ENCODE data around the gene BRINP2. TPM values are rescaled to one million over a fixed set of nuclear protein-coding genes. Genes with fewer than 3 reads are reported as not detected.

The BRINP2 gene
- total and polyA plus RNA-seq, 7 experiments from 2014 or later, result not detected

- Histone ChIP-seq H3K4me3 (ENCODE audit: low read length) (no peak overlapping the region), H3K27ac (ENCODE audit: low read depth, low read length) (no peak overlapping the region), H3K4me1 (ENCODE audit: control insufficient read depth in 2 of 2, insufficient read depth in 2 of 2, low read length in 2 of 2) (no peaks in the 10 kb centered on the region), H3K9me3 (ENCODE audit: control insufficient read depth in 2 of 3, low read length in 3 of 3) (no peaks in the 10 kb centered on the region), H3K36me3 (ENCODE audit: control insufficient read depth in 2 of 3, insufficient read depth in 3 of 3, low read length in 3 of 3) (no peaks in the 10 kb centered on the region), H3K27me3 (ENCODE audit: control insufficient read depth in 2 of 2, insufficient read depth in 2 of 2, low read length in 2 of 2) (no peaks in the 10 kb centered on the region)
- DNase-seq (no peak), ATAC-seq (no peak)
- Mint-ChIP-seq H3K27ac (no peak overlapping the region), H3K4me1 (no peaks in the 10 kb centered on the region), H3K27me3 (peaks cover 0 to 9% (median 0%) of the 10 kb centered on the region in 5 donors), H3K36me3 (peaks cover 0 to 5% (median 0%) of the 10 kb centered on the region in 5 donors), H3K4me3 (no peak overlapping the region), H3K9me3 (peaks cover 0 to 10% (median 2%) of the 10 kb centered on the region in 11 donors)
- intact Hi-C loops (cut with micrococcal nuclease), result no loop called here
- POLR2A ChIA-PET, result no interaction called here
- CTCF ChIA-PET, result no interaction called here
These were observed 19.7 kb downstream of the BRINP2 start for GRCh38 chr1:177190308-177190970.

- Mint-ChIP-seq H3K27me3 (no peaks in the 10 kb centered on the region), H3K9me3 (peaks cover 0 to 25% (median 3%) of the 10 kb centered on the region in 11 donors), H3K4me3 (no peak overlapping the region), H3K36me3 (peaks cover 0 to 5% (median 0%) of the 10 kb centered on the region in 5 donors), H3K27ac (no peak overlapping the region), H3K4me1 (no peaks in the 10 kb centered on the region)
- intact Hi-C loops (cut with micrococcal nuclease), result no loop called here
- DNase-seq (no peak), ATAC-seq (no peak)
- ChIA-PET CTCF (no interaction called here), POLR2A (no interaction called here)
- no peak overlapping the region for H3K27ac ChIP-seq (ENCODE audit: low read depth, low read length)
- no peaks in the 10 kb centered on the region for H3K36me3 ChIP-seq (ENCODE audit: control insufficient read depth in 2 of 3, insufficient read depth in 3 of 3, low read length in 3 of 3)
- no peak overlapping the region for H3K4me3 ChIP-seq (ENCODE audit: low read length)
- no peaks in the 10 kb centered on the region for H3K27me3 ChIP-seq (ENCODE audit: control insufficient read depth in 2 of 2, insufficient read depth in 2 of 2, low read length in 2 of 2)
- no peaks in the 10 kb centered on the region for H3K4me1 ChIP-seq (ENCODE audit: control insufficient read depth in 2 of 2, insufficient read depth in 2 of 2, low read length in 2 of 2)
- H3K9me3 ChIP-seq (ENCODE audit: control insufficient read depth in 2 of 3, low read length in 3 of 3), result no peaks in the 10 kb centered on the region
These were observed 27.5 kb downstream of the BRINP2 start for GRCh38 chr1:177198243-177198642.

GRCh38 chr1:177200290-177200689 lies 29.5 kb downstream of the BRINP2 start:
- DNase-seq (no peak), ATAC-seq (no peak)
- intact Hi-C loops (cut with micrococcal nuclease), result no loop called here
- H3K27ac ChIP-seq (ENCODE audit: low read depth, low read length), result no peak overlapping the region
- H3K4me1 ChIP-seq (ENCODE audit: control insufficient read depth in 2 of 2, insufficient read depth in 2 of 2, low read length in 2 of 2), result no peaks in the 10 kb centered on the region
- H3K9me3 ChIP-seq (ENCODE audit: control insufficient read depth in 2 of 3, low read length in 3 of 3), result no peaks in the 10 kb centered on the region
- H3K4me3 ChIP-seq (ENCODE audit: low read length), result no peak overlapping the region
- Mint-ChIP-seq H3K27me3 (no peaks in the 10 kb centered on the region), H3K9me3 (peaks cover 0 to 29% (median 6%) of the 10 kb centered on the region in 11 donors), H3K4me3 (no peak overlapping the region), H3K4me1 (no peaks in the 10 kb centered on the region), H3K36me3 (no peaks in the 10 kb centered on the region), H3K27ac (no peak overlapping the region)
- no peaks in the 10 kb centered on the region for H3K36me3 ChIP-seq (ENCODE audit: control insufficient read depth in 2 of 3, insufficient read depth in 3 of 3, low read length in 3 of 3)
- H3K27me3 ChIP-seq (ENCODE audit: control insufficient read depth in 2 of 2, insufficient read depth in 2 of 2, low read length in 2 of 2), result no peaks in the 10 kb centered on the region
- ChIA-PET CTCF (no interaction called here), POLR2A (no interaction called here)

- ChIA-PET CTCF (no interaction called here), POLR2A (no interaction called here)
- Mint-ChIP-seq H3K36me3 (no peaks in the 10 kb centered on the region), H3K4me3 (no peak overlapping the region), H3K4me1 (no peaks in the 10 kb centered on the region), H3K27me3 (no peaks in the 10 kb centered on the region), H3K9me3 (peaks cover 0 to 11% (median 2%) of the 10 kb centered on the region in 11 donors), H3K27ac (no peak overlapping the region)
- Histone ChIP-seq H3K36me3 (ENCODE audit: control insufficient read depth in 2 of 3, insufficient read depth in 3 of 3, low read length in 3 of 3) (no peaks in the 10 kb centered on the region), H3K4me3 (ENCODE audit: low read length) (no peak overlapping the region), H3K9me3 (ENCODE audit: control insufficient read depth in 2 of 3, low read length in 3 of 3) (no peaks in the 10 kb centered on the region), H3K27me3 (ENCODE audit: control insufficient read depth in 2 of 2, insufficient read depth in 2 of 2, low read length in 2 of 2) (no peaks in the 10 kb centered on the region), H3K27ac (ENCODE audit: low read depth, low read length) (no peak overlapping the region), H3K4me1 (ENCODE audit: control insufficient read depth in 2 of 2, insufficient read depth in 2 of 2, low read length in 2 of 2) (no peaks in the 10 kb centered on the region)
- intact Hi-C loops (cut with micrococcal nuclease), result no loop called here
- ATAC-seq (no peak), DNase-seq (no peak)
These were observed 36.1 kb downstream of the BRINP2 start for GRCh38 chr1:177206831-177207355.

GRCh38 chr1:177208920-177209319 lies 38.2 kb downstream of the BRINP2 start:
- H3K36me3 Mint-ChIP-seq, result no peaks in the 10 kb centered on the region
- CTCF ChIA-PET, result no interaction called here
- POLR2A ChIA-PET, result no interaction called here
- no peak overlapping the region for H3K4me3 Mint-ChIP-seq
- Histone ChIP-seq H3K27me3 (ENCODE audit: control insufficient read depth in 2 of 2, insufficient read depth in 2 of 2, low read length in 2 of 2) (no peaks in the 10 kb centered on the region), H3K9me3 (ENCODE audit: control insufficient read depth in 2 of 3, low read length in 3 of 3) (no peaks in the 10 kb centered on the region), H3K4me3 (ENCODE audit: low read length) (no peak overlapping the region), H3K27ac (ENCODE audit: low read depth, low read length) (no peak overlapping the region), H3K36me3 (ENCODE audit: control insufficient read depth in 2 of 3, insufficient read depth in 3 of 3, low read length in 3 of 3) (no peaks in the 10 kb centered on the region), H3K4me1 (ENCODE audit: control insufficient read depth in 2 of 2, insufficient read depth in 2 of 2, low read length in 2 of 2) (no peaks in the 10 kb centered on the region)
- H3K27ac Mint-ChIP-seq, result no peak overlapping the region
- no peak for DNase-seq
- H3K9me3 Mint-ChIP-seq, result peaks cover 0 to 8% (median 2%) of the 10 kb centered on the region in 11 donors
- H3K4me1 Mint-ChIP-seq, result no peaks in the 10 kb centered on the region
- no peaks in the 10 kb centered on the region for H3K27me3 Mint-ChIP-seq
- ATAC-seq, result no peak
- intact Hi-C loops (cut with micrococcal nuclease), result no loop called here

GRCh38 chr1:177209357-177209756 lies 38.6 kb downstream of the BRINP2 start:
- Mint-ChIP-seq H3K36me3 (no peaks in the 10 kb centered on the region), H3K27ac (no peak overlapping the region), H3K4me1 (no peaks in the 10 kb centered on the region), H3K4me3 (no peak overlapping the region), H3K27me3 (no peaks in the 10 kb centered on the region), H3K9me3 (peaks cover 0 to 8% (median 0%) of the 10 kb centered on the region in 11 donors)
- ChIA-PET POLR2A (no interaction called here), CTCF (no interaction called here)
- DNase-seq (no peak), ATAC-seq (no peak)
- Histone ChIP-seq H3K27me3 (ENCODE audit: control insufficient read depth in 2 of 2, insufficient read depth in 2 of 2, low read length in 2 of 2) (no peaks in the 10 kb centered on the region), H3K9me3 (ENCODE audit: control insufficient read depth in 2 of 3, low read length in 3 of 3) (no peaks in the 10 kb centered on the region), H3K4me1 (ENCODE audit: control insufficient read depth in 2 of 2, insufficient read depth in 2 of 2, low read length in 2 of 2) (no peaks in the 10 kb centered on the region), H3K27ac (ENCODE audit: low read depth, low read length) (no peak overlapping the region), H3K36me3 (ENCODE audit: control insufficient read depth in 2 of 3, insufficient read depth in 3 of 3, low read length in 3 of 3) (no peaks in the 10 kb centered on the region), H3K4me3 (ENCODE audit: low read length) (no peak overlapping the region)
- intact Hi-C loops (cut with micrococcal nuclease), result no loop called here

GRCh38 chr1:177210071-177210470 lies 39.3 kb downstream of the BRINP2 start:
- DNase-seq (no peak), ATAC-seq (no peak)
- no peak overlapping the region for H3K27ac ChIP-seq (ENCODE audit: low read depth, low read length)
- no peak overlapping the region for H3K27ac Mint-ChIP-seq
- no peaks in the 10 kb centered on the region for H3K27me3 Mint-ChIP-seq
- no peak overlapping the region for H3K4me3 Mint-ChIP-seq
- H3K4me1 ChIP-seq (ENCODE audit: control insufficient read depth in 2 of 2, insufficient read depth in 2 of 2, low read length in 2 of 2), result no peaks in the 10 kb centered on the region
- H3K36me3 ChIP-seq (ENCODE audit: control insufficient read depth in 2 of 3, insufficient read depth in 3 of 3, low read length in 3 of 3), result no peaks in the 10 kb centered on the region
- no peaks in the 10 kb centered on the region for H3K36me3 Mint-ChIP-seq
- ChIA-PET CTCF (no interaction called here), POLR2A (no interaction called here)
- no peaks in the 10 kb centered on the region for H3K9me3 ChIP-seq (ENCODE audit: control insufficient read depth in 2 of 3, low read length in 3 of 3)
- no peak overlapping the region for H3K4me3 ChIP-seq (ENCODE audit: low read length)
- H3K4me1 Mint-ChIP-seq, result no peaks in the 10 kb centered on the region
- H3K9me3 Mint-ChIP-seq, result peaks cover 0 to 8% (median 0%) of the 10 kb centered on the region in 11 donors
- H3K27me3 ChIP-seq (ENCODE audit: control insufficient read depth in 2 of 2, insufficient read depth in 2 of 2, low read length in 2 of 2), result no peaks in the 10 kb centered on the region
- intact Hi-C loops (cut with micrococcal nuclease), result no loop called here

Measured in naive thymus-derived CD4-positive, alpha-beta T cell (primary cell).